Endothelial cell of umbilical vein (primary cell): ENCODE data around the gene UBE2E2. TPM values are rescaled to one million over a fixed set of nuclear protein-coding genes. Genes with fewer than 3 reads are reported as not detected.

Source experiments
- BruUV-seq: library from RNA; stranded (reverse); fragments of 400-500 nt; replicated peaks from 2 replicates; lab custom pipeline; 2021; lab: Mats Ljungman, UMichigan
- CTCF ChIA-PET: fragments of 300-600, 350-600 bp; sonication (Branson Sonifier 250); formaldehyde crosslinking; loops from one replicate; lab custom pipeline; 2021; ENCODE audit warnings: antibody characterized with exemption, inconsistent platforms; lab: Charles Lee
- POLR2A ChIA-PET: fragments of 300-600, 350-600 bp; sonication (Branson Sonifier 250); formaldehyde crosslinking; loops from one replicate; lab custom pipeline; 2021; ENCODE audit warnings: antibody characterized with exemption, inconsistent platforms; lab: Charles Lee
- DNase-seq: peaks from one replicate; pipeline ENCODE4 v3.0.0-alpha.2; 2011; ENCODE audit warnings: low read depth, low spot score
- FAIRE-seq: peaks from 2 replicates; lab custom pipeline; 2011; peaks lifted over from hg19 to GRCh38; lab: Jason Lieb, UNC
- H2AFZ ChIP-seq: 2 replicates; pipeline ENCODE4 v1.6.0; 2012; ENCODE audit warnings: low read depth, low read length, control low read depth, inconsistent platforms
- H3K27ac ChIP-seq: 2 replicates; pipeline ENCODE4 v1.5.1; 2011; ENCODE audit warnings: low read depth, mild to moderate bottlenecking, control low read depth, low read length, moderate library complexity; ENCODE audit not compliant: insufficient read depth
- H3K27me3 ChIP-seq, 2 experiments: 2 replicates each; pipeline versions ENCODE4 v1.6.0 to v1.6.1; 2011; ENCODE audit warnings: low read length in 2 of 2, mixed read lengths in 1 of 2; ENCODE audit not compliant: control insufficient read depth in 2 of 2, insufficient read depth in 2 of 2
- H3K36me3 ChIP-seq, 2 experiments: 2 replicates in 1 of 2; 3 replicates in 1 of 2; pipeline ENCODE4 v1.5.1; 2011; ENCODE audit warnings: low read length in 2 of 2, mild to moderate bottlenecking in 1 of 2, moderate library complexity in 1 of 2; ENCODE audit not compliant: control insufficient read depth in 2 of 2, insufficient read depth in 2 of 2; ENCODE audit errors: extremely low read depth in 1 of 2
- H3K4me1 ChIP-seq: 3 replicates; pipeline ENCODE4 v1.5.1; 2011; ENCODE audit warnings: mild to moderate bottlenecking, low read length; ENCODE audit not compliant: control insufficient read depth, insufficient read depth; ENCODE audit errors: extremely low read depth
- H3K4me2 ChIP-seq: 2 replicates; pipeline ENCODE4 v1.6.1; 2011; ENCODE audit warnings: low read length, control low read depth, mixed read lengths; ENCODE audit not compliant: insufficient read depth
- H3K4me3 ChIP-seq, 3 experiments: fragments of 200-600 bp in 1 of 3; sonication (generic), shearing (Covaris generic) in 1 of 3; replicated peaks in 1 of 3; 2 replicates each; pipeline ENCODE4 v1.5.1; 2011 to 2016; ENCODE audit warnings: control low read depth in 3 of 3, low read length in 3 of 3, mild to moderate bottlenecking in 2 of 3, inconsistent platforms in 1 of 3, low read depth in 1 of 3, moderate library complexity in 1 of 3; ENCODE audit not compliant: insufficient read depth in 1 of 3
- H3K79me2 ChIP-seq: 2 replicates; pipeline ENCODE4 v1.6.0; 2012; ENCODE audit warnings: low read length, inconsistent platforms; ENCODE audit not compliant: control insufficient read depth, insufficient read depth
- H3K9ac ChIP-seq: replicated peaks from 2 replicates; pipeline ENCODE3; 2011; ENCODE audit warnings: low read length, control low read depth; ENCODE audit not compliant: insufficient read depth; ENCODE audit errors: extremely low read depth
- H3K9me1 ChIP-seq: replicated peaks from 3 replicates; pipeline ENCODE4 v1.6.0; 2011; ENCODE audit warnings: mild to moderate bottlenecking, low read length; ENCODE audit not compliant: control insufficient read depth, insufficient read depth; ENCODE audit errors: extremely low read depth
- H3K9me3 ChIP-seq: replicated peaks from 2 replicates; pipeline ENCODE4 v1.5.1; 2012; ENCODE audit warnings: low read length, inconsistent platforms; ENCODE audit not compliant: control insufficient read depth, insufficient read depth
- H4K20me1 ChIP-seq: replicated peaks from 2 replicates; pipeline ENCODE3; 2011; ENCODE audit warnings: mild to moderate bottlenecking, low read length; ENCODE audit not compliant: control insufficient read depth, insufficient read depth; ENCODE audit errors: extremely low read depth
- EZH2 ChIP-seq: IDR thresholded peaks from 2 replicates; pipeline ENCODE4 v1.6.1; 2012; ENCODE audit warnings: borderline replicate concordance, low read depth, mild to moderate bottlenecking, moderate library complexity, low read length, inconsistent platforms; ENCODE audit not compliant: severe bottlenecking
- FOS ChIP-seq: IDR thresholded peaks from 2 replicates; pipeline ENCODE4 v1.6.1; 2011; ENCODE audit warnings: mild to moderate bottlenecking, low read length, moderate library complexity, borderline replicate concordance; ENCODE audit not compliant: insufficient read depth
- GATA2 ChIP-seq: IDR thresholded peaks from 2 replicates; pipeline ENCODE4 v1.7.0; 2011; ENCODE audit warnings: low read depth, mild to moderate bottlenecking, moderate library complexity, mixed read lengths, low read length; ENCODE audit not compliant: insufficient read length, insufficient read depth
- JUN ChIP-seq: IDR thresholded peaks from 2 replicates; pipeline ENCODE4 v1.6.1; 2011; ENCODE audit warnings: borderline replicate concordance, low read depth; ENCODE audit not compliant: insufficient read length, insufficient read depth
- MYC ChIP-seq: IDR thresholded peaks from one replicate; pipeline ENCODE4 v1.6.1; 2011; ENCODE audit warnings: mild to moderate bottlenecking, low read depth, low read length
- POLR2A ChIP-seq: IDR thresholded peaks from 2 replicates; pipeline ENCODE4 v1.6.1; 2012; ENCODE audit warnings: low read depth, mild to moderate bottlenecking, control low read depth, low read length
- POLR2AphosphoS5 ChIP-seq: IDR thresholded peaks from 2 replicates; pipeline ENCODE4 v1.6.1; 2012; ENCODE audit warnings: low read depth, mild to moderate bottlenecking, control low read depth, low read length, moderate library complexity; ENCODE audit not compliant: insufficient read depth
- dilution Hi-C: fragments of 300-500 bp; cut with MboI; formaldehyde crosslinking; loops from one replicate; pipeline ENCODE4 v1.15.0; 2019; ENCODE audit warnings: low sequenced_read_pairs; ENCODE audit not compliant: extremely low pct_ligation_motif_present
- intact Hi-C: fragments of 100-400 bp; cut with micrococcal nuclease; formaldehyde crosslinking; loops from one replicate; pipeline ENCODE4 v1.10.0; 2022
- polyA plus RNA-seq, 4 experiments: library from polyadenylated mRNA; depleted of rRNA in 3 of 4; stranded (reverse) in 3 of 4; unstranded in 1 of 4; fragments of >200 nt; gene quantifications; 2 replicates each; pipeline versions ENCODE4 v1.2.1 to v1.2.3, GENCODE V29; 2011 to 2012; ENCODE audit warnings: missing spikeins in 1 of 4
- total RNA-seq: library from RNA; stranded (reverse); gene quantifications from 2 replicates; pipeline ENCODE4 v1.2.3, GENCODE V29; 2021
- TF ChIP-seq, protein P1 (sequence below), 2 donors: IDR thresholded peaks; 1 replicate in 1 of 2; 2 replicates in 1 of 2; pipeline ENCODE4 v1.5.1; 2011; ENCODE audit warnings: low read length in 2 of 2, mild to moderate bottlenecking in 2 of 2, moderate library complexity in 2 of 2, control low read depth in 1 of 2, inconsistent platforms in 1 of 2, low read depth in 1 of 2; ENCODE audit not compliant: insufficient read depth in 1 of 2; ENCODE audit errors: extremely low read depth in 1 of 2
- TF ChIP-seq, protein P2 (sequence below): IDR thresholded peaks from 2 replicates; pipeline ENCODE4 v1.6.1; 2011; ENCODE audit not compliant: insufficient read depth, insufficient read length

UBE2E2 gene
- total and polyA plus RNA-seq, 2 donors (not counting 3 experiments of a cell fraction or from before 2014, with no cell fraction given), result 37.0 to 45.4 TPM

DNA sequence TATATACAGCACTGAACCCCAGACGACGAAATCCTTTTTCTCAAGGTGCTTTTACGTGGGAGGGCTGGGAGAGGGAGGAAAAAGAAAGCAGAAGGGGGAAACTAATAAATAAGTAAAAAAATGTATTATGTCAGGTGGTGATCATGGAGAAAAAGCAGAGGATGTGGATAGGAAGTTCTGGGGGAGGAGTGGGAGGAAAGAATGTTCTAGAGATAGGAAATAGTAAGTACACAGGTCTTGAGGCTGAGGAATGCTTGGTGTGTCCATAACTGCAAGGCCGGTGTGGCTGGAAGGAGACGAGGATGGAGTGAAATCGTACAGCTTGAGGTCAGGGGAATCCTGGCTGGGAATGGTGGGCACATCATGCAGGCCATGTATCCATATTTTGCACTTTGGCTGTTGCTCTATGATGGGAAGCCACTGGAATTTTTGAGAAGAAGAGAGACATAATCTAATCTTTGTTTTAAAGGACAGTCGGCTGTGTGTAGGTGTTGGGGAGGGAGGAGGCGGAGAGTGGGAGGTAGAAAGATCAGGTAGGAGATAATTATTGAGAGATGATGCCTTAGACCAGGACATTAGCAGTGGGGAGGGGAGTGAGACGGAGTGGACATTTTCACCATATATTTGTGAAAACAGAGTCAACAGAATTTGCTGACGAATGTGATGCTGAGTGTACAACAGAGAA lies 1.8 kb upstream of the UBE2E2 start:
- Histone ChIP-seq H3K4me2 (no peak overlapping the region), H3K36me3 (no peaks in the 10 kb centered on the region), H3K79me2 (peaks cover 14% of the 10 kb centered on the region), H3K27ac (no peak overlapping the region), H3K9ac (no peak overlapping the region), H3K27me3 (peaks cover 8% of the 10 kb centered on the region in 2 experiments), H3K4me1 (peaks cover 5% of the 10 kb centered on the region), H3K4me3 (no peak overlapping the region), H4K20me1 (peaks cover 3% of the 10 kb centered on the region), H2AFZ (no peak overlapping the region), H3K9me3 (no peaks in the 10 kb centered on the region), H3K9me1 (no peaks in the 10 kb centered on the region)
- no peak for FAIRE-seq
- ChIA-PET POLR2A (no interaction called here), CTCF (no interaction called here)
- DNase-seq, result no peak
- dilution Hi-C loops (no loop called here), intact Hi-C loops (loop anchor here (5.0 kb wide), 4 partner anchors 121 to 676 kb away; partner anchors contain the start of gene UBE2E1)
- no TSS peak for BruUV-seq
- TF ChIP-seq, protein P1, sequence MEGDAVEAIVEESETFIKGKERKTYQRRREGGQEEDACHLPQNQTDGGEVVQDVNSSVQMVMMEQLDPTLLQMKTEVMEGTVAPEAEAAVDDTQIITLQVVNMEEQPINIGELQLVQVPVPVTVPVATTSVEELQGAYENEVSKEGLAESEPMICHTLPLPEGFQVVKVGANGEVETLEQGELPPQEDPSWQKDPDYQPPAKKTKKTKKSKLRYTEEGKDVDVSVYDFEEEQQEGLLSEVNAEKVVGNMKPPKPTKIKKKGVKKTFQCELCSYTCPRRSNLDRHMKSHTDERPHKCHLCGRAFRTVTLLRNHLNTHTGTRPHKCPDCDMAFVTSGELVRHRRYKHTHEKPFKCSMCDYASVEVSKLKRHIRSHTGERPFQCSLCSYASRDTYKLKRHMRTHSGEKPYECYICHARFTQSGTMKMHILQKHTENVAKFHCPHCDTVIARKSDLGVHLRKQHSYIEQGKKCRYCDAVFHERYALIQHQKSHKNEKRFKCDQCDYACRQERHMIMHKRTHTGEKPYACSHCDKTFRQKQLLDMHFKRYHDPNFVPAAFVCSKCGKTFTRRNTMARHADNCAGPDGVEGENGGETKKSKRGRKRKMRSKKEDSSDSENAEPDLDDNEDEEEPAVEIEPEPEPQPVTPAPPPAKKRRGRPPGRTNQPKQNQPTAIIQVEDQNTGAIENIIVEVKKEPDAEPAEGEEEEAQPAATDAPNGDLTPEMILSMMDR (IDR thresholded peaks at IDR 0.05; ENCODE audit: extremely low read depth in 1 of 2, insufficient read depth in 1 of 2, low read depth in 1 of 2, low read length in 2 of 2), result no peak
- TF ChIP-seq EZH2 (no peak), POLR2AphosphoS5 (no peak), JUN (no peak), GATA2 (no peak), POLR2A (no peak), FOS (no peak), MYC (no peak)
- TF ChIP-seq, protein P2, sequence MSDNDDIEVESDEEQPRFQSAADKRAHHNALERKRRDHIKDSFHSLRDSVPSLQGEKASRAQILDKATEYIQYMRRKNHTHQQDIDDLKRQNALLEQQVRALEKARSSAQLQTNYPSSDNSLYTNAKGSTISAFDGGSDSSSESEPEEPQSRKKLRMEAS, result no peak
